Measurements from ENCODE around the gene OST4.

OST4 gene

DNA sequence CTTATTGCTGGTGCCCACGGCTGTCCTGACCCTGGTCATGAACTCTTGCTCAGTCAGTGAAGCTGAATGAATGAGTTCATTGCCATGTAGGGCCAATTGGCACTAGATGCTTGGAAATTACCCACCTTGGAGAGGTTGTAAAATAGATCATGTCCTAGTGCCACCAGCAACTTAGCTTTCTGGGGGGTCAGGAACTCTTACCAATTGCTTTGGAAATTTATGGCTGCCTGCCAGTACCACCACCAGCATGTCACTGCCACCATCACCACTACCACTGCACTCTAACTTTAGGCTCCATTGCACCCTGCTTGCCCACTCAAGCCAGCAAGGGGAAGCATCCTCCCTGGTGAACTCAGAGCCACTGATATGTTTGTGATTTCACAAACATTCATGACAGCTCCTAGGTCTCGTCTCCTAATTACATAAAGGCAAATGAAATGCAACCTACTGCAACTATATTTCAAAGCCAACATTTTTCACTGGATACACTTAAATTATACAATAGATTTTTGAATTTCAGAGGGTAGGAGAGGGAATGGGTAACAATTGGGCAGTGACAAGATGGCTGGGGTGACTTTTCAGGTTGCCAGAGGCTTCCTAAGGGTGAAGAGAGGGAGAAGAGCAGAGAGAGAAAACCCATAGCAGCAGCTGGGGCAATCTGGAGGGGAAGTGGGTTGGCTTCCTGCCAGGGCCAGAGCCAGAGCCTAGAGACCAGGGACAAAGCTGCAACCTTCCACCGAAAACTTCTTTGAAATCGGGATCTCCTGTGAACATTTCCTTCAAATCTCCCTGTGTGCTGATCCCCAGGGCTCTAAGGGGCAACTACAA, 3.5 kb upstream of the OST4 start:
- no peak overlapping the region for H3K4me3 ChIP-seq (ENCODE audit: low read depth, low read length)
- TF ChIP-seq, protein P1, sequence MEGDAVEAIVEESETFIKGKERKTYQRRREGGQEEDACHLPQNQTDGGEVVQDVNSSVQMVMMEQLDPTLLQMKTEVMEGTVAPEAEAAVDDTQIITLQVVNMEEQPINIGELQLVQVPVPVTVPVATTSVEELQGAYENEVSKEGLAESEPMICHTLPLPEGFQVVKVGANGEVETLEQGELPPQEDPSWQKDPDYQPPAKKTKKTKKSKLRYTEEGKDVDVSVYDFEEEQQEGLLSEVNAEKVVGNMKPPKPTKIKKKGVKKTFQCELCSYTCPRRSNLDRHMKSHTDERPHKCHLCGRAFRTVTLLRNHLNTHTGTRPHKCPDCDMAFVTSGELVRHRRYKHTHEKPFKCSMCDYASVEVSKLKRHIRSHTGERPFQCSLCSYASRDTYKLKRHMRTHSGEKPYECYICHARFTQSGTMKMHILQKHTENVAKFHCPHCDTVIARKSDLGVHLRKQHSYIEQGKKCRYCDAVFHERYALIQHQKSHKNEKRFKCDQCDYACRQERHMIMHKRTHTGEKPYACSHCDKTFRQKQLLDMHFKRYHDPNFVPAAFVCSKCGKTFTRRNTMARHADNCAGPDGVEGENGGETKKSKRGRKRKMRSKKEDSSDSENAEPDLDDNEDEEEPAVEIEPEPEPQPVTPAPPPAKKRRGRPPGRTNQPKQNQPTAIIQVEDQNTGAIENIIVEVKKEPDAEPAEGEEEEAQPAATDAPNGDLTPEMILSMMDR (IDR thresholded peaks at IDR 0.05; ENCODE audit: borderline replicate concordance, insufficient read depth, low read depth, low read length): no peak

DNA sequence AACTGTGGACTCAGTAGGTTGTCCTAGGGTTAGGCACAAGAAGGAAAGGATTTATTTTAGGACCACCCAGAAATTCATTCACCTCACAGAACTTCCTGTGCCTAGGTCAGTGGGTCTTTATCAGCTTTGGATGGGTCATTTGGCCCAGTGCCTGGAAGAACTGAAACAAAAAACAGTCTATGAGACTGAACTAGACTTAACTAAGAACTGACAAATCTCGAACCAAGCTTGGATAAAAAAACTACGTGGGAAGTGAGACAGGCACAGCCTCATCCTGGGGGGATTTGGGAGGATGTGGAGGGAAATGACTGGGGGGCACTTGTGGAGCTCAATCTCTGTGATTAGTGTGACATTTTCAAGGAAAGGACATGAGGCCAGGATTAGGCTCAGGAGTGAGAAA, 2.3 kb upstream of the OST4 start:
- TF ChIP-seq, protein P1 (IDR thresholded peaks at IDR 0.05; ENCODE audit: borderline replicate concordance, insufficient read depth, low read depth, low read length): no peak
- no peak overlapping the region for H3K4me3 ChIP-seq (ENCODE audit: low read depth, low read length)

DNA sequence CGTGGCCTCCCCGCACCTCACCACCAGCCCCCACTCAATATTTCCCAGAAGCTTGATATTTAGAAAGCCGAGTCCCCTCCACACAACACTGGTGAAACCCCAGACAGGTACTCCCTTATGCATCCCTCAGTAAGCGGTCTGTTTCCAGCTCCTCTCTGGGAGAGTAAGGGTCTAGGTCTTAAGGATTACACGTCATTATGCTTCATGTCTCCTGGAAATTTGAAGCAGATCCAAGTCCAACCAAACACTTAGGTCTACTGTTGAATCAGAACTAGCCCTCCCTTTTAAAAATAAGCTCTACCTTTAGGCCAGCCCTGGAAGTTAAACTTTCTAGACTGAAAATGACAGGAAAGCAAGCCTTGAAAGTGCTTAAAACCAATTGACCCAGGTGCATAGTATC, 1.5 kb upstream of the OST4 start:
- H3K4me3 ChIP-seq (ENCODE audit: low read depth, low read length): no peak overlapping the region
- TF ChIP-seq, protein P1 (IDR thresholded peaks at IDR 0.05; ENCODE audit: borderline replicate concordance, insufficient read depth, low read depth, low read length): no peak

DNA sequence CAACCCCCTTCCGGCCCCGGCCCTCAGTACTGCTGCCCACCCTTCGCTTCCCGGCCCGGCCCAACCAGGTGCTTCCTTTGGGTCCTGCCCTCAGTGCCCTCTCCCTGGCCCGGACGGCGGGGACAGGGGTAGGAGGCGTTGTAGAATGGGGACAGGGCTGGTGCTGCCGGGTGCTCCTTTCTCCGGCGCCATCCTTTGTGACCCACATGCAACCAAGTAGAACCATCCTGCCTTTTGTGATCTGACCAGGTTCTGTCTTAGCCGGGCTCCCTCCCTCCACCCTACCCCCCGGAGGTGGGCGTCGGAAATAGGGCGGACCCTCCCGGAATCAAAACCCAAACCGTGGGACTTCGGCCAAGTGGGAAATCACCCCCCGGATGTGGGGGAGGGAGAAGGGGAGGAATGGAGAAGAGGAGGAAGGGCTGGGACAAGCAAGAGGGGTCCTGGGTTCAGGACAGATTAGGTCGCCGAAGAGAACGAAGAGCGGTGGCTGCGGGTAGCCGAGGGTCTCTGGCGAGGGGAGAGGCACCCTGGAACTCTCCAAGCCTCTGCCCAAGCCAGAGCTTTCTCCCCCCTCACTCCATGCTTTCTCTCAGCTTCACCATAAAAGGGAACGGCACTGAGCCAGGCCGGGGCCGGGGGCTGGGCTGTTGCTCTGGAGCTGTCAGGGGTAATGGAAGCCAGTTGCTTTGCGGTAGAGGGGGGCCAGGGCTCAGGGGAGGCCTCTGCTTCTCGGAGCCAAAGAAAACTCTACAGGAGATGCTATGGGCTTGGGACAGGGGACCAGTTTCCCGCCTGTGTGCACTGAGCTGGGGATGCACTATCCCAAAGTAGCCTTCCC, 756 bp upstream of the OST4 start:
- H3K4me3 ChIP-seq (ENCODE audit: low read depth, low read length): peak overlapping the region; percentile 59
- TF ChIP-seq, protein P1 (IDR thresholded peaks at IDR 0.05; ENCODE audit: borderline replicate concordance, insufficient read depth, low read depth, low read length): no peak

DNA sequence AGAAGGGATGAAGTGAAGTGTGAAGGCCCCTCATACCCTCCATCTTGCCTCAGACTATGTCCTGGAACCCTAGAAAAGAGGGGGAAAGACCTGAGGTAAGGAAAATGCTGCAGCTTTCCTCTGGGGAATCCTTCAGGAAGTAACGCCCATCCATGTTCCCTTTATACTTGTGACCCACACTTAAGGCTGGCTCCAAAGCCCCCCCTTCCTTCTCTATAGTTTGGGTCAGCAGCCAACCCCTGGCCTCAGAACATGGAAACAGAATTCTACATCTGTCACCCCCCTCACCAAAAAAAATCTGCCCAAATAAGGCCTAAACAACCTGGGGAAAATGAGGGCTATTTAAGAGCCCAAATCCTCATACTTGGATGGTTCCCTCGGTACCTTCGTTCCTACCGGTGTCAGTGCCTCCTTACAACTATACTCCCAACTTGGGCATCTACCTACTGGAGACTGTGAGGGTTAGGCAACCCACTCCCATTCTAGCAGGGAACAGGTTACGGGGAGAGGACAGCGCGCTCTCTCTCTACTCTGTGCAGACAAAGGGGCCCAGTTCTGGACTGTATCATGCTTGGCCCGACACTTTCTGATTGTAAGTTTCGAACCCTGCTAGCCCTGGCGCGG, 689 bp downstream of the OST4 start:
- H3K4me3 ChIP-seq (ENCODE audit: low read depth, low read length): peak overlapping the region; percentile 97
- TF ChIP-seq, protein P1 (IDR thresholded peaks at IDR 0.05; ENCODE audit: borderline replicate concordance, insufficient read depth, low read depth, low read length): no peak

DNA sequence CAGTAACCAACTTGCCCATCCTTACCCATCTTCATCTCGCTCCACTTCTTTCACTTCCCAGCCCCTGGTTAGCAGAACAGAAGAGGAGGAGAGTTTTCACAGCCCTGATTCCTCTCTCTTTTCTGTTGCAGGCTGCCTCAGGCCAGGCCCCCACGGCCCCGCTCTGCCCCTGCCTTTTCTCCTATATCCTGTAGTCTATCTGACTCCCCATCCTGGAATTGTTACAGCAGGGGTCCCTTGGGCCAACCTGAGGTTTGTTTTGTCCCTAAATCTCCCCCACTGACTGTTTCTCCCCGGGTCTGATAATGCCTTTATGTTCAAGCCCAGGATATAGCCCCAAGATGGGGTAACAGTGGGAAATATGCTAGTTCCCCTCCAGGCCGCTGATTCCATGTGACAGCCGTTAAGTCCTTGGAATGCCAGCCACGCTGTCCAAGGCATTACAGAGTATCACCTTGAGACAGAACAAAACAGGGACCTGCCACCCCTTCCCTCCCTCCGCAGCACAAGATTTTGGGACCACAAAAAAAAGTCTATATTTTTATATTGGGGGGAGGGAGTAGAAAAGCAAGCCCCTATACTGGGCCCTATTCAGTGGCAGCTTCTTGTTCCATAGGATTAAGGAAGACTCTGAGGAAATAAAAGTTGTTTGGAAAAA, 1.4 kb downstream of the OST4 start:
- peak overlapping the region; percentile 97 for H3K4me3 ChIP-seq (ENCODE audit: low read depth, low read length)
- TF ChIP-seq, protein P1 (IDR thresholded peaks at IDR 0.05; ENCODE audit: borderline replicate concordance, insufficient read depth, low read depth, low read length): no peak
